ENCODE data around the gene SP7.

DNA sequence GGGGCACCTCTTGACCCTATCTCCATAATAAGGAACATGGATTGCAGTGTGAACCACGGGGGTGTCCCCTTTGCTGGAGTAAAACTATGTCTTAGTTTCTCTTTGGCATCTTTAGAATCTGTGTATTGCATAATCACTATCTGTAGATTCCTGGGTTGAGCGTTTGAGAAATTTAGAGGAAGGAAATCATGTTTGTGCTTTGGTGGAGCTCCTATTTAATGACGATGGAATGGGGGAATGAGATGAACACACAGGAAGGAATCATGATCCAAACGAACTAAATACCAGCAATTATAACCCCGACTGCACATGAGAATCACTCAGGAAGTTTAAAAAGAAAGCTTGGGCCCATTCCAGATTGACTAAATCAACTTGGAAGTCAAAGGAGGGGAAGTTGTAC is 38.0 kb downstream of the SP7 start:
- TF ChIP-seq CTCF (IDR thresholded peaks at IDR 0.05) (no peak), EP300 (IDR thresholded peaks at IDR 0.05) (no peak), POLR2AphosphoS5 (IDR thresholded peaks at IDR 0.05) (no peak)
